Measurements from ENCODE around the gene POM121L2.

GRCh38 chr6:27260836-27261375 lies 51.2 kb downstream of the POM121L2 start:
- TF ChIP-seq POLR2A (IDR thresholded peaks at IDR 0.05): no peak
- TF ChIP-seq, protein P1, sequence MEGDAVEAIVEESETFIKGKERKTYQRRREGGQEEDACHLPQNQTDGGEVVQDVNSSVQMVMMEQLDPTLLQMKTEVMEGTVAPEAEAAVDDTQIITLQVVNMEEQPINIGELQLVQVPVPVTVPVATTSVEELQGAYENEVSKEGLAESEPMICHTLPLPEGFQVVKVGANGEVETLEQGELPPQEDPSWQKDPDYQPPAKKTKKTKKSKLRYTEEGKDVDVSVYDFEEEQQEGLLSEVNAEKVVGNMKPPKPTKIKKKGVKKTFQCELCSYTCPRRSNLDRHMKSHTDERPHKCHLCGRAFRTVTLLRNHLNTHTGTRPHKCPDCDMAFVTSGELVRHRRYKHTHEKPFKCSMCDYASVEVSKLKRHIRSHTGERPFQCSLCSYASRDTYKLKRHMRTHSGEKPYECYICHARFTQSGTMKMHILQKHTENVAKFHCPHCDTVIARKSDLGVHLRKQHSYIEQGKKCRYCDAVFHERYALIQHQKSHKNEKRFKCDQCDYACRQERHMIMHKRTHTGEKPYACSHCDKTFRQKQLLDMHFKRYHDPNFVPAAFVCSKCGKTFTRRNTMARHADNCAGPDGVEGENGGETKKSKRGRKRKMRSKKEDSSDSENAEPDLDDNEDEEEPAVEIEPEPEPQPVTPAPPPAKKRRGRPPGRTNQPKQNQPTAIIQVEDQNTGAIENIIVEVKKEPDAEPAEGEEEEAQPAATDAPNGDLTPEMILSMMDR (IDR thresholded peaks at IDR 0.05): no peak
- no peak for TF ChIP-seq EP300 (IDR thresholded peaks at IDR 0.05)

Data from suprapubic skin (tissue), 3 donors.